NCI-H345 (cell line): Measurements from ENCODE around the gene DIP2C.
"Not testable (repeated sequence)": the region's sequence is repeated elsewhere in the genome, so short reads cannot be mapped to it uniquely, and the experiment has no call there.

Source experiments
- DNase-seq: peaks from one replicate; lab custom pipeline; 2025; lab: John Stamatoyannopoulos, UW

Gene DIP2C

DNA sequence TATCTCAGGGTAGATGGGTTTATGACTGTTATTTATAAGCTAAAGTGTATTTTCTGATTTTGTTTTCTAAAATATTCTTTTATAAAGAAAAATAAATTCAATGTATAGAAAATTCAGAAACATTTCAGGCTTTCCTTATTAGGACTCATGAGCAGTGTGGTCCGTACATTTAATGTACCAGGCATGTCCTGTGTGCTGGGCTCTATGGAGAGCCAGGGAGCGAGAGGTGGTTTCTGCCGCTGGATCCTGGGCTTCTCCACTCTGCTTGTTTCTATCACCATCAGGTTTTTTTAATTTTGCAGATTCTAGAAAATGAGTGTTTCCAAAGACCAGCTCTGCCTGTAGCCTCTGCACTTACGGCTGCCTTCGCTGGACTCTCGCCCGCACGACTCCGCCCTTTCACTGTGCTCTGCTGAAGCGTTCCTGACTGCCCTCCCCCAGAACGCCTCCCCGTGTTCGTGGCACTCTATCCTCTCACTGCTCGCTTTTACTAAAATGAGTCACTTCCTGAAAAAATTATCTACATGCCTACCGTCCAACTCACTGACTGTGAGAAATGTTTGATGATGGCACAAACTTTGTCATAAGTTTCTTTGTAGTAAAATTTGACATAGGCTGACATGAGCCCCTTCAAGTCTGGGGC is 365.7 kb downstream of the DIP2C start:
- DNase-seq, result no peak

GRCh38 chr10:323046-323445 is 366.4 kb downstream of the DIP2C start:
- not testable (repeated sequence) for DNase-seq

- DNase-seq, result no peak
Observed at GRCh38 chr10:320771-321170, 368.7 kb downstream of the DIP2C start.

- DNase-seq, result no peak
Observed at GRCh38 chr10:317926-318325, 371.5 kb downstream of the DIP2C start.

GRCh38 chr10:317271-317769 is 372.1 kb downstream of the DIP2C start:
- no peak for DNase-seq

GRCh38 chr10:316390-316789 is 373.1 kb downstream of the DIP2C start:
- no peak for DNase-seq

GRCh38 chr10:314871-315270 is 374.6 kb downstream of the DIP2C start:
- no peak for DNase-seq

GRCh38 chr10:314381-314780 is 375.1 kb downstream of the DIP2C start:
- DNase-seq, result no peak

DNA sequence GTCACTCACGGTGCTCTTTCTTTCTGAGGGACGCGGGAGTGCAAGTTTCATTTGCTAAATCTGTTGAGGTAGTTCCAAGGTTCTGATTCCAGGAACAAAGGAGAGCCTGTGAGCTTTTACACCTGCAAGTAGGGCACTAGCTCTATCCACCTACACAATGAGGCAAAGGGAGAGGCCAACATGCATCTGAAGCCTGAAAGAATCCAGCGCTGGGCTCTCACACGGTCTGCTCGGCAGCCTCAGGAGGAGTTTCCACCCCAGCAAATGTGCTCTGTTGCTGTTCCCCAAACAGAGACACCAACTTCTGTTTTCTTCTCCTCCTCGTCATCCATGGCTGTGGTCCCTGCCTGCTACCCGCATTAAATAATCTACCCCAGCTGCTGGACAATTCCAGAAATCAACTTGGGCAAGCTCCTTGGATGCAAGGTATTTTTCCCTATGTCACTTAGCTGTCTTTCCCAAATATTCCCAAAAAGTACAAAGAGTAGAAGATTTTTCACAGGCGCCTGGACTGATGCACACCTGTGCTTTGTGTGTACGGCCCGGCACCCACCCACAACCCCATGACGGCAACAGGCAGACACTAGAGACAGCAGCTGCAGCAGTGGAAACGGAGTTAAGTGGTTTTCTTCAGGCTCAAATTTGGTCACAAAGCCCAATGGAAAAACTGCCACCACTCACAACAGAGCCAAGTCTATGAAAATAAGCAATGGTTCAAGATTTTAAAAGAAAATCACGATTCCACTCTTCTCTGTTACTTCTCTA is 377.4 kb downstream of the DIP2C start:
- DNase-seq, result no peak

GRCh38 chr10:310976-311639 is 378.4 kb downstream of the DIP2C start:
- DNase-seq, result no peak

DNA sequence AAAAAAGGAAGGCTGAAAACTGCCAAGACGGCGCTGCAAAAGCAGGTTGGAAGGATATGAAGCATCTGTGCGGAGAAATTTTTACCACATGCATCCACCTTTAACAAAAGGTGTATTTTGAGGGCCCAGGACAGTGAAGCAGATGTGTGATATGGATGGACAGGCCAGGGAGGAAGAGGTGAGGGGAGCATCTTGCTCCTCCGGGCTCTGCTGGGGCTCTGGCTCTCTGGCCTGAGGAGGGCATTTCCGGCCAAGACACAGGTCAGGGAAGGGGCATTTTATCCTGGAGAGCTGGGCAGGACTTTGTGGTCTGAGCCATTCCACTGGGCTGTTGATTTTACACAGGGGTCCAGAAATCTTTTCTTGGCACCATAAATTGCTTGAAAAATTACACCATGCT is 379.1 kb downstream of the DIP2C start:
- DNase-seq, result no peak

DNA sequence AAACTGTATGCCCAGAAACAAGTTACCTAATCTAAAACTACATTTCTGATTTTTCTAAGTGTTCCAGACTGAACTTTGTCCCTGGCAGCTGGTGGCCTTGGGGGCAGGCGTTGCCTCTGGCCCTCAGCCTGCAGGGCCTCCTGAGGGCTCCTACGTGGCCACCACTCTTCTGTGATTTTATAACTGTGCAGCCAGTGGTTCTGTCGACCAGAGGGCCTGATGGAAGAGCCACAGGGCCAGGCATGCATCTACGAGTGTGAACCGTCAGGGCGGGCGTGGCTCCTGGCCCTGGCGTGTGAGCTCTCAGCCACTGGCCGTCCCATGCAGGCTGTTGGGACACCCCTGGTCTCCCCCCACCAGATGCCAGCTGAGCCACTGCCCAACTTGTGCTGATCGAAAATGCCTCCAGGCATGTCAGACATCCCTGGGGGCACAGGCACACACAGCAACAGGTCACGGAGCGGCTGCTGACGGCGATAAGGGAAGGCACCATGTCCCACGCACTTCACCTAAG is 380.8 kb downstream of the DIP2C start:
- DNase-seq, result no peak

GRCh38 chr10:308101-308500 is 381.4 kb downstream of the DIP2C start:
- DNase-seq, result no peak

DNA sequence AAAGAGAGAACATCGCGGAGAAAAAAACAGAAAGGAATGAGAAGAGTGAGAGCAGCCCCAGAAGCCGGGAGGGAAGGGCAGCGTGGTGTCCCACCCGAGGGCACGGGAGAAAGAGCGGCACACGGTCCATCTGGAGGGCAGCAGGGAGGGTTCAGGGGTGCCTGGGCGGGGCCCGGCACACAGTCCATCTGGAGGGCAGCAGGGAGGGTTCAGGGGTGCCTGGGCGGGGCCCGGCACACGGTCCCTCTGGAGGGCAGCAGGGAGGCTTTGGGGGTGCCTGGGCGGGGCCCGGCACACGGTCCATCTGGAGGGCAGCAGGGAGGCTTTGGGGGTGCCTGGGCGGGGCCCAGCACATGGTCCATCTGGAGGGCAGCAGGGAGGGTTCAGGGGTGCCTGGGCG is 381.8 kb downstream of the DIP2C start:
- no peak for DNase-seq

DNA sequence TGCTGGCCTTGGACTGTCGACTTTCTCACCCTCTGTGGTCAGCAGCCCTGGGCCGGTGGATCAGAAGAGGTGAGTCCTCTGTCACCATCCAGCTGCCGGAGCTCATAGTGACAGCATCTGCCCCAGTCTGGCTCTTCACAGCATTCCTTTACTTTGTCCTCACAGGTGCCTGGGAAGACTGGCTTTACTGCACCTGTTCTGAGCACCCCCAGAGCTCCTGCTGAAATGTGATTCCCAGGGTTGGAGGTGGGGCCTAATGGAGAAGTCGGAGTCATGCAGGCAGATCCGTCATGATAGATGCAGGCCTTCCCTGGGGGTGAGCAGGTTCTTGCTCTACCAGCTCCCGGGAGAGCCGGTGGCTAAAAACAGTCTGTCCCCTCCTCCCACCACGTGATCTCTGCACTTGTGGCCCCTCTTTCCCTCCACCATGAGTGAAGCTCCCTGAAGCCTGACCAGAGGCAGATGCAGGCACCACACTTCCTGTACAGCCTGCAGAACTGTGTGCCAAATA is 382.7 kb downstream of the DIP2C start:
- no peak for DNase-seq

DNA sequence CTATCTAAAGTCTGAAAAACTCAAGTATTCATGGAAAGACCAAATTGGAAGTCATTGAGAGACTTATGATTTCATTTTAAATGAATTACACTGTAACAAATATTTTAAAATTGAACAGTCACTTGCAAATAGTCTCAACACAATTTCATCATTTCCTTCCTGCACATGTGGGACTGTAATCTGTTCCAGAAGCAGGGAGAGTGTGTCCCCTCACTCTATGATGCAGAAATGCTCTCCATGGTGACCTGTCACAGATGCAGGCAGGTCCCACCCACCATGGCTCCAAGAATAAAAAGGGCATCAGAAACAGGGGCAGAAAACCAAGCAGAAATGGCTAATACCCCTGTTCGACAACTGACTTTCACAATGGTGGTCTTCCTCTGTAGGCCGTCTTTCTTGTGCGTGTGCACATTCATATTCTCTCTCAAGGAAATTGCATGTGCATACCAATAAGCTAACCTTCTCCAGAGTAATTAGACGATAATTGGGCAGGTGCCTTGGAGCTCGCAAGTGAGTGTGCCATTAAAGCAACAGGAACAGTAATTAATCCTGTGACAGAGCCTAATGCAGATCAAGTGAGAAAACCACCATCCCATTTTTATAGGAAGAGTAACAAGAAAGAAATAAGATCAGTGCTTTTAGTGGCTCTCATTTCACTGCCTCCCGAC is 383.3 kb downstream of the DIP2C start:
- DNase-seq, result no peak

- no peak for DNase-seq
Observed at GRCh38 chr10:305034-305433, 384.4 kb downstream of the DIP2C start.

GRCh38 chr10:301536-301935 is 387.9 kb downstream of the DIP2C start:
- DNase-seq, result no peak

DNA sequence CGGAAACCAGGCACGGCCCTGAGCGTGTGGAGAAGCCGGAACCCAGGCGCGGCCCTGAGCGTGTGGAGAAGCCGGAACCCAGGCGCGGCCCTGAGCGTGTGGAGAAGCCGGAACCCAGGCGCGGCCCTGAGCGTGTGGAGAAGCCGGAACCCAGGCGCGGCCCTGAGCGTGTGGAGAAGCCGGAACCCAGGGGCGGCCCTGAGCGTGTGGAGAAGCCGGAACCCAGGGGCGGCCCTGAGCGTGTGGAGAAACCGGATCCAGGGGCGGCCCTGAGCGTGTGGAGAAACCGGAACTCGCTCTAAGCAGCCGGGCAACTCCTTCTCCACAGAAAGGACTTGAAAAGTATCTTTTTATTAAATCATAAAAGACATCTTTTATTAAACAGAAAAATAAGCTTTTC is 388.9 kb downstream of the DIP2C start:
- not testable (repeated sequence) for DNase-seq

GRCh38 chr10:299969-300368 is 389.5 kb downstream of the DIP2C start:
- DNase-seq, result no peak

- no peak for DNase-seq
Observed at GRCh38 chr10:299512-299911, 390.0 kb downstream of the DIP2C start.

DNA sequence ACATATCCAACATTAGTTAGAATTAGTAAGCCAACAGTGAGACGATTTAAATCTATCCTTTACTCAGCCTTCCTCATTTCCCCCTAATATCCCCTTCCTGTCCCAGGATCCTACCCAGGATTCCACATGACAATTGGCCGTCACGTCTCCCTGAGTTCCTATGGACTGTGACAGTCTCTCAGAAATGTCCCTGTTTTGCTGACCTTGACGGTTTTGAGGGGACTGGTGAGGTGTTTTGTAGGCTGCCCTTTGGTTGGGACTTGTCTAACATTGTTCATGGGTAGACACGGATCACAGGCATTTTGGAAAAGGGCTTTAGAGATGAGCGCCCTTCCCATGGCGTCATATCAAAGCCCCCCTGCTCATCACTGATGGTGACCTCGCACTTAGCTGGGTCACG is 391.4 kb downstream of the DIP2C start:
- DNase-seq, result no peak
